GM12878 (cell line): ENCODE results near the gene SLC25A29. TPM values are rescaled to one million over a fixed set of nuclear protein-coding genes. Genes with fewer than 3 reads are reported as not detected.

Experiments
- ATAC-seq: fragments of 200-7000 bp; cut with Tn5 transposase; 3 replicates; pipeline ENCODE4 v1.9.1; 2020; ENCODE audit warnings: mild to moderate bottlenecking, moderate library complexity
- BruUV-seq: library from RNA; stranded (reverse); fragments of 400-500 nt; replicated peaks from 2 replicates; lab custom pipeline; 2021; lab: Mats Ljungman, UMichigan
- CTCF ChIA-PET: fragments of 300-600 bp; sonication (Branson Sonifier 250); formaldehyde crosslinking; extraction: SDS; loops from one replicate; lab custom pipeline; 2021; ENCODE audit warnings: inconsistent platforms; lab: Yijun Ruan, JAX
- POLR2A ChIA-PET: fragments of 350-600 bp; formaldehyde crosslinking; extraction: SDS; loops from one replicate; lab custom pipeline; 2021; ENCODE audit warnings: inconsistent platforms; lab: Charles Lee
- RAD21 ChIA-PET: fragments of 300-600 bp; sonication (Branson Sonifier 250); formaldehyde crosslinking; loops from one replicate; lab custom pipeline; 2023; ENCODE audit warnings: antibody characterized with exemption; ENCODE audit not compliant: unreplicated experiment; lab: Charles Lee
- SMC1A ChIA-PET: fragments of 300-600 bp; sonication (Branson Sonifier 250); formaldehyde crosslinking; loops from one replicate; lab custom pipeline; 2023; ENCODE audit not compliant: unreplicated experiment, uncharacterized antibody; lab: Charles Lee
- DNase-seq: peaks from one replicate; pipeline ENCODE4 v3.0.0-alpha.2; 2011; ENCODE audit warnings: low read depth, low spot score
- FAIRE-seq: peaks from 3 replicates; lab custom pipeline; 2011; peaks lifted over from hg19 to GRCh38; lab: Jason Lieb, UNC
- H2AFZ ChIP-seq: 2 replicates; pipeline ENCODE4 v1.6.0; 2011; ENCODE audit warnings: low read depth, low read length, control low read depth; ENCODE audit not compliant: control insufficient read depth
- H3K27ac ChIP-seq: 2 replicates; pipeline ENCODE4 v1.5.1; 2011; ENCODE audit warnings: control low read depth; ENCODE audit not compliant: control insufficient read depth, insufficient read depth
- H3K27me3 ChIP-seq, 2 experiments: replicated peaks in 1 of 2; 2 replicates each; pipeline versions ENCODE4 v1.6.0 to v1.6.1; 2011; ENCODE audit warnings: low read length in 1 of 2; ENCODE audit not compliant: control insufficient read depth in 2 of 2, insufficient read depth in 2 of 2
- H3K36me3 ChIP-seq, 2 experiments: 2 replicates each; pipeline ENCODE4 v1.5.1; 2011; ENCODE audit warnings: low read length in 1 of 2; ENCODE audit not compliant: control insufficient read depth in 2 of 2, insufficient read depth in 2 of 2
- H3K4me1 ChIP-seq: 2 replicates; pipeline ENCODE4 v1.6.1; 2011; ENCODE audit warnings: mild to moderate bottlenecking, low read length, moderate library complexity, mixed read lengths; ENCODE audit not compliant: control insufficient read depth, insufficient read depth
- H3K4me2 ChIP-seq: 2 replicates; pipeline ENCODE4 v1.6.0; 2011; ENCODE audit warnings: control low read depth; ENCODE audit not compliant: control insufficient read depth, insufficient read depth
- H3K4me3 ChIP-seq: fragments of 200-600 bp; sonication (generic); 2 replicates; pipeline ENCODE4 v1.5.1; 2016
- H3K79me2 ChIP-seq: 2 replicates; pipeline ENCODE4 v1.6.0; 2011; ENCODE audit warnings: low read length; ENCODE audit not compliant: control insufficient read depth, insufficient read depth
- H3K9ac ChIP-seq: 2 replicates; pipeline ENCODE4 v1.8.0; 2011; ENCODE audit warnings: low read length, control low read depth, mixed read lengths; ENCODE audit not compliant: control insufficient read depth, insufficient read depth
- H3K9me3 ChIP-seq: replicated peaks from 3 replicates; pipeline ENCODE4 v1.5.1; 2011; ENCODE audit warnings: mild to moderate bottlenecking, low read length; ENCODE audit not compliant: control insufficient read depth, insufficient read depth
- H4K20me1 ChIP-seq: 2 replicates; pipeline ENCODE4 v1.6.0; 2011; ENCODE audit not compliant: control insufficient read depth, insufficient read depth
- CBX3 ChIP-seq: fragments of 200-600 bp; sonication (generic); IDR thresholded peaks from 2 replicates; pipeline ENCODE4 v1.6.1; 2016; ENCODE audit warnings: low read depth, borderline replicate concordance
- EED ChIP-seq: sonication (generic); IDR thresholded peaks from 2 replicates; pipeline ENCODE4 v1.6.1; 2016; ENCODE audit warnings: antibody characterized with exemption, low read depth
- FOXM1 ChIP-seq: IDR thresholded peaks from 2 replicates; pipeline ENCODE4 v1.6.1; 2012; ENCODE audit warnings: low read depth, mild to moderate bottlenecking, inconsistent platforms, low read length, moderate library complexity
- HDAC6 ChIP-seq: fragments of 200-600 bp; sonication (generic); IDR thresholded peaks from one replicate; pipeline ENCODE4 v1.8.0; 2017; ENCODE audit warnings: antibody characterized with exemption; ENCODE audit not compliant: unreplicated experiment
- MEF2B ChIP-seq: fragments of 450-650 bp; IDR thresholded peaks from 2 replicates; pipeline ENCODE4 v1.6.1; 2018; ENCODE audit warnings: mild to moderate bottlenecking, moderate library complexity; ENCODE audit not compliant: partially characterized antibody, poor library complexity, severe bottlenecking
- MYC ChIP-seq: IDR thresholded peaks from 2 replicates; pipeline ENCODE4 v1.6.1; 2011; ENCODE audit warnings: mild to moderate bottlenecking, low read length, moderate library complexity, inconsistent platforms; ENCODE audit not compliant: insufficient read depth, insufficient replicate concordance, insufficient read length, severe bottlenecking
- POU2F2 ChIP-seq: IDR thresholded peaks from 3 replicates; pipeline ENCODE4 v1.6.1; 2011; ENCODE audit warnings: low read depth, mild to moderate bottlenecking, low read length, borderline replicate concordance
- SIN3A ChIP-seq: IDR thresholded peaks from 2 replicates; pipeline ENCODE4 v1.6.1; 2012; ENCODE audit warnings: low read depth, low read length, improper control_type of control experiment
- YY1 ChIP-seq: IDR thresholded peaks from 2 replicates; pipeline ENCODE4 v1.6.1; 2011; ENCODE audit warnings: low read depth, mild to moderate bottlenecking, low read length
- ZNF622 ChIP-seq: fragments of 450-650 bp; IDR thresholded peaks from 2 replicates; pipeline ENCODE4 v1.6.1; 2017; ENCODE audit warnings: mild to moderate bottlenecking, inconsistent platforms
- ZZZ3 ChIP-seq: IDR thresholded peaks from 2 replicates; pipeline ENCODE4 v1.6.1; 2011; ENCODE audit warnings: low read depth; ENCODE audit not compliant: control insufficient read depth, insufficient read length
- WGBS: methylation state at CpG from one replicate; pipeline ENCODE4 v1.1.6; 2016; ENCODE audit warnings: low lambda C conversion rate; ENCODE audit not compliant: insufficient replicate concordance, insufficient coverage; ENCODE audit errors: missing lambda C conversion rate; 5-methylcytosine and 5-hydroxymethylcytosine counted together
- in situ Hi-C: fragments of 300-500 bp; cut with MboI; formaldehyde crosslinking; loops from 9 replicates; pipeline ENCODE4 v1.14.3; 2018; ENCODE audit warnings: mixed read lengths
- intact Hi-C: fragments of 100-400 bp; cut with micrococcal nuclease; formaldehyde crosslinking; loops from one replicate; pipeline ENCODE4 v1.14.2; 2022; ENCODE audit not compliant: unreplicated experiment
- polyA plus RNA-seq, 11 experiments: library from polyadenylated mRNA; depleted of rRNA in 4 of 11; unstranded in 6 of 11; stranded (reverse) in 5 of 11; fragments of >200 nt; fragmentation: Nextera tagmentation in 4 of 11; fragmentation: Illumina TruSeq in 1 of 11; extraction: Ambion mirVana in 4 of 11; extraction: Trizol in 1 of 11; gene quantifications; 1 replicate in 1 of 11; 2 replicates in 10 of 11; pipeline versions ENCODE4 v1.2.1 to v1.2.3, GENCODE V29; 2011 to 2016; ENCODE audit warnings: inconsistent platforms in 2 of 11, missing spikeins in 2 of 11, low read depth in 1 of 11
- total RNA-seq, 4 experiments: library from RNA; depleted of rRNA in 3 of 4; stranded (reverse); fragments of >200 nt in 3 of 4; fragmentation: Illumina TruSeq in 1 of 4; extraction: Trizol in 1 of 4; gene quantifications; 2 replicates each; pipeline versions ENCODE4 v1.2.1 to v1.2.3, GENCODE V29; 2013 to 2021
- TF ChIP-seq, protein P1 (sequence below): fragments of 450-650 bp; IDR thresholded peaks from 2 replicates; pipeline ENCODE4 v1.6.1; 2016; ENCODE audit warnings: mild to moderate bottlenecking
- TF ChIP-seq, protein P2 (sequence below): IDR thresholded peaks from 2 replicates; pipeline ENCODE4 v1.6.1; 2012; ENCODE audit warnings: low read depth, low read length, improper control_type of control experiment

SLC25A29 gene
- total and polyA plus RNA-seq, 10 of the 15 experiments (the other 5 are each of a cell fraction or from before 2014, with no cell fraction given), result 0.42 to 13.3 (median 4.0) TPM; not detected in 1

DNA sequence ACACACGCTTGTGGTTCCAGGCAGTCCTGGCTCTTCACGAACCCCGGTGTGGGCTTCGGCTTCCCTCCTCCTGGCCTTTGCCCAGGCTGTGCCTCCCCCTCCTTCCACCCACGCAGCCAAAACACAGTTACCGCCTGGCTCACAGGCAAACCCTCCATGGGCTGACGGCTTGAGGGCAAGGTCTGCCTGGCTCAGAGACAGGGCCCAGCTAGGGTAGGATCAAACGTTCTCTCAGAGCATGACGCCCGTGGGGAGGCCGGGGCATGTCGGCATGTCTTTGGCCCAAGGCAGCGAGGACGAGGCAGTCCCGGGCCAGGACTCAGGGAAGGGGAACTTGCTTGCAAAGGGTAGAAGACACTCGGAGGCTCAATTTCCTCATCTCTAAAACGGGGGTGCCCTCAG is 19.0 kb upstream of the SLC25A29 start (continued):
- TF ChIP-seq FOXM1, result no peak
- no peak for TF ChIP-seq CBX3

DNA sequence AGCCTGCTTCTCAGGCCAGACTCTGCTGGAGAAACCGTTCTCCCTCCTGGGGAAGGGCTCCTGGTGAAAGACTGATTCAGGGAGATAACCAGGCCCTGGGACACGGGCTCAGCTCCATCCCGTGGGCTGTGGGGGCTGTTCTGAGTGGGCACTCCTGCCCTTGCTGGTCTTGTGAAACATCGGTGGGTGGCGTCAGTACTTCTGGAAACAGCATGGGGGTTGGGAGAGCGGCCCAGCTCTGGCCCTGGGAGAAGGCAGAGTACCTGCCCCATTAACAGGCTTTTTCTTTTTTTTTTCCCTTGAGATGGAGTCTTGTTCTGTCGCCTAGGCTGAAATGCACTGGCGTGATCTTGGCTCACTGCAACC is 17.7 kb upstream of the SLC25A29 start:
- H3K4me1 ChIP-seq, result no peaks in the 10 kb centered on the region
- no peak overlapping the region for H3K9ac ChIP-seq
- H3K9me3 ChIP-seq, result no peaks in the 10 kb centered on the region
- H3K79me2 ChIP-seq, result no peaks in the 10 kb centered on the region
- H3K27me3 ChIP-seq, result no peaks in the 10 kb centered on the region
- no peak for ATAC-seq
- BruUV-seq, result no TSS peak
- intact Hi-C loops, result no loop called here
- no peaks in the 10 kb centered on the region for H3K36me3 ChIP-seq
- H3K4me2 ChIP-seq, result no peak overlapping the region
- H4K20me1 ChIP-seq, result no peaks in the 10 kb centered on the region
- no peak overlapping the region for H2AFZ ChIP-seq
- RAD21 ChIA-PET, result interaction anchor here (1.5 kb wide), 1 partner anchor 11 kb away, joined by 3 read pairs; no protein-coding TSS in a partner anchor
- in situ Hi-C loops, result no loop called here
- CTCF ChIA-PET, result interaction anchor here (1.0 kb wide), 1 partner anchor 54 kb away, joined by 4 read pairs; no protein-coding TSS in a partner anchor
- 41% methylated on average over 7 of the region's 8 CpGs for WGBS
- TF ChIP-seq POU2F2 (no peak), ZNF622 (no peak), EED (no peak), MYC (no peak), SIN3A (no peak), HDAC6 (no peak), MEF2B (no peak), ZZZ3 (no peak), YY1 (no peak)
- TF ChIP-seq, protein P1, sequence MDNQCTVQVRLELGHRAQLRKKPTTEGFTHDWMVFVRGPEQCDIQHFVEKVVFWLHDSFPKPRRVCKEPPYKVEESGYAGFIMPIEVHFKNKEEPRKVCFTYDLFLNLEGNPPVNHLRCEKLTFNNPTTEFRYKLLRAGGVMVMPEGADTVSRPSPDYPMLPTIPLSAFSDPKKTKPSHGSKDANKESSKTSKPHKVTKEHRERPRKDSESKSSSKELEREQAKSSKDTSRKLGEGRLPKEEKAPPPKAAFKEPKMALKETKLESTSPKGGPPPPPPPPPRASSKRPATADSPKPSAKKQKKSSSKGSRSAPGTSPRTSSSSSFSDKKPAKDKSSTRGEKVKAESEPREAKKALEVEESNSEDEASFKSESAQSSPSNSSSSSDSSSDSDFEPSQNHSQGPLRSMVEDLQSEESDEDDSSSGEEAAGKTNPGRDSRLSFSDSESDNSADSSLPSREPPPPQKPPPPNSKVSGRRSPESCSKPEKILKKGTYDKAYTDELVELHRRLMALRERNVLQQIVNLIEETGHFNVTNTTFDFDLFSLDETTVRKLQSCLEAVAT, result no peak
- TF ChIP-seq, protein P2, sequence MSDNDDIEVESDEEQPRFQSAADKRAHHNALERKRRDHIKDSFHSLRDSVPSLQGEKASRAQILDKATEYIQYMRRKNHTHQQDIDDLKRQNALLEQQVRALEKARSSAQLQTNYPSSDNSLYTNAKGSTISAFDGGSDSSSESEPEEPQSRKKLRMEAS, result no peak
- no peak for DNase-seq
- no peak overlapping the region for H3K27ac ChIP-seq
- no peak for FAIRE-seq
- H3K4me3 ChIP-seq, result no peak overlapping the region
- SMC1A ChIA-PET, result no interaction called here
- POLR2A ChIA-PET, result no interaction called here
